Stimulated activated CD4-positive, alpha-beta T cell treated with anti-CD3 and anti-CD28 coated beads, Interleukin-2, amount 100 ng/mL, for 48 hours (primary cell): Measurements from ENCODE around the gene ZNF813.

ENCODE experiments used
- DNase-seq, 2 donors: peaks; one replicate each; pipeline ENCODE4 v3.0.0-alpha.2; 2020

The ZNF813 gene

DNA sequence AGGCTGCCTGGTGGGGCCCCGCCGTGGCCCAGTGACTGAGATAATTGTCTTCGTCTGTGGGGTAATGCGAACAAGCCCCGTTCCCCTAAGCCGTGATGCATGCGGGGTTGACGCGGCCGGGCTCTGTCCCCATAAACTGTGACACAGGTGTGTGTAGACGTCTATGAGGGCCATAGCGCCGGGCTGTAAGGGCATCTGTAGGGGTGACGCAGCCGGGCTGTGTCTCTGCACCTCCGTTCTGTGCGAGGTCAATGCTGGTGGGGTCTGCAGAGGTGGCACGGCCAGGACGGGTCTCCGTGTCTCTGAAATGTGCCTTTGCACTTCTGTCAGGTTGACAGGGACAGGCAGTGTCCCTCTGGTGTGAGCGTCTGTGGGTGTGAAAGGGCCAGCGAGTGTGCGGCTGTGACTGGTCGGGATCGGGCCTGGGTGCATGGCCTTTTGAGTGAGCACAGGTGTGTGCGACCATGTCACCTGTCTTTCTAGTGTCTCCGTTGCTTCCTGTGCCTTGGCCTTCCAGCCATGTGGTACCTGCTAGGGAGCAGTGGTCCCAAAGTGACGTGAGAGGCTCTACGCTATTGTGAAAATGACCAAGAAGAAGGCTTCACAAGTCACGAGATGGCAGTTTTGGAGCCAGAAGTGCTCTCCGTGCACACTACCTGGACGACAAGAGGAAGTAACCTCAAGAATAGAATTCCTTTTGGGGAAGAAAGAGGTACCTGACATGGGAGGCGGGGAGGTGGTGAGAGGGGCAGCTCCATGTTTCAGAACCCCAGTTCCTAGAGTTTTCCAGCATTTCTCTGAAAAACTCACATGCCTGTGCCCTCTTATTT, 54.1 kb downstream of the ZNF813 start:
- DNase-seq, result no peak

- no peak for DNase-seq
These were observed 58.4 kb downstream of the ZNF813 start for GRCh38 chr19:53525922-53526321.

GRCh38 chr19:53530622-53531021, 63.1 kb downstream of the ZNF813 start:
- no peak for DNase-seq

DNA sequence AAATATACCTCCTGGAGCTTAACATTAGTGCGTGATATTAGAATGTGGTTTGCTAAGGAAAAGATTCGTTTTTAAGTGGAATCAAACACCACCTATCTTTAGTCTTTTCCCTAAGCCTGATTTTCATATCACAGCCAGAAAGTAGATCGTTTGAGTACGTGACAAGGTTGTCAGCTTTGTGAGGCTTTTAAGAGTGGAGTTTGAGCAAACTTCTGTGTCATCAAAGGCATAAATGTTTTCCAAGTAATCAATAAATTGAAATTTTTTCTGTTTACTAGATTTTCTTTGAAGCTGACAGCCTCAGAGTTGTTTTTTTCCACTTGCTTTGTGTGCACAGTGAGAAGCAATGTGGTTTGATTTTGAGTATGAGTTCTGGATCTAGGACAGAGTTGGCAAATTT, 63.9 kb downstream of the ZNF813 start:
- no peak for DNase-seq

DNA sequence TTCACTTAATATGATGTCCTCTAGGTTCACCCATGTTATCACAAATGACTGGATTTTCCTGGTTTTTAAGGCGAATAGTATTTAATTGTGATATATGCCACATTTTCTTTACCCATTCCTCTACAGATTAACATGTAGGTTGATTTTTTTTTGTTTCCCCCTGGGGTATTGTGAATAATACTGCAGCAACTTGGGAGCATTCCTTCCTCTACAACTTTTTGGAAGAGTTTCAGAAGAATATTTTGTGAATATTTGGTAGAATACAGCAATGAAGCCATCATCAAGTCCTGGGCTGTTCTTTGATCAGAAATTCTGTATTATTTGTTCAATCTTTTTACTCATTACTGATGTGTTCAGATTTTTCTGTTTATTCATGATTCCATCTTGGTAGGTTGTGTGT, 64.8 kb downstream of the ZNF813 start:
- no peak for DNase-seq

DNA sequence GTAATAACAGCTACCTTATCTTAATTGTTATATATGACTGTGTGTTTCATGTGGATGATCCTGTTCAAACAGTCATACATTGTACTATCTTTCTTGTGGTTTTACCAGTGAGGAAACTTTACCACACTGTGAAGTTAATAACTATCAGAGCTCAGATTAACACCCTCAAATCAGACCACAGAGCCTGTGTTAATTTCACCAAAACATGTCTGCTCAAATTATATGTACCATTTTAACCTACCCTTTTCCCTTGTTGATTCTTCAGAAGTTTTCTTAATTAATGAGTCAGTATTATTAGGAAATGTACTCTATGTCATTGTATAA, 68.7 kb downstream of the ZNF813 start:
- DNase-seq, result no peak

DNA sequence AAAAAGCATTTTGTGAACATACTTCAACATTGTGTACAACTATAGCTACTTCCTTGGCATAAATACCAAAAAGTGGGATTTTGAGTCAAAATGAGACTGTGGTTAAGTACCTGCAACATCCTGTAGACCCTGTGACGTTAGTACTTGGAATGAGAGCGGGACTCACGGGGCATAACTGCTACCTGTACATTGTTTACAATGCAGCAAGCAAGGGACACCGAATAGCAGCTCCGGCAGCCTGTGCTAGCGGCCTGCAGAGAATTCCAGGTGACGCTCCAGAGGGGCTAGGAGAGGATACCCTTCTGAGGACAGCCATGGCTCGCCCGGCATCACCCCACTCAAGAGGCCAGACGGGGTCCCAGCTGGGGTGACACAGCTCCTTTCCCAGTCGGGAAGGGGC, 69.6 kb downstream of the ZNF813 start:
- DNase-seq, result no peak

DNA sequence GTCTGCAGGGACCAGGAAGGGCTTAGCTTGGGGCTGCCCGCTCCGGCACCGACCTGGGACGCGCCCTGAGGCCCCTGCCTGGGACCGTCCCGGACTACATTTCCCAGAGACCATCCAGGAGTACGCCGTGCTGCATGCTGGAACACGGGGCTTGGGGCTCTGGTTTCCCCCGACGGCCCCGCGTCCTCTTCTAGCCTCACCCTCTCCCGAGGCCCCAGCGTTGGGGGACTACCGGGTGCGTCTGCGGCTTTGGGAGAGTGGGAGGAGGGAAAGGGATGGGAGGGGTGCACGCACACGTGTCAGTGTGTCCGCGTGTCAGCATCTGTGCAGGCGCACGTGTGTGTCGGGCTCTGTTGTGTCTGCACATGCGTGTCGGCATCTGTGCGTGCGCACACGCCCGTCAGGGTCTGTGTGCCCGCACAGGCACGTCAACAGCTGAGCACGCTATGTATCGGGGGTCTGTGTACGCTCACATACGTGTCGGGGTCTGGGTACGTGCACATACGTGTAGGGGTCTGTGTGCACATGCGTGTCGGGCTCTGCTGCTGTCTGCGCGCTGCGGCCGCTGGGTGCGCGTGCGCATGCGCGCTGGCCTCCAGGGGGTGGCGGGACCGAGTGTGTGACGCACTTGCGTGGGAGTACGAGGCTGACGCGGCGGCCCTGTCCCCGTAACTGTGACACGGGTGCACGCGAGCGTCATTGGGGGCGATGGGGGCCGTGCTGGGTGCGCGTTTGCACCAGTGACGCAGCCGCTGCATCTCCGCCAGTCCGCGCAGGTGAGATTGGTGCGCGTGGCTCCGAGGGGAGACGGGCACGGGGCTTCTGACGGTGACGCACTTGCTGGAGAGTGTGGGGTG, 70.2 kb downstream of the ZNF813 start, which contains the start of gene ZNF331:
Gene ZNF331 (plus strand): TSS at position 625 of the 857 bp plus-strand sequence. CDS start 31,232 bp downstream, outside the sequence.
- peak; percentile 73 to 75 for DNase-seq

DNA sequence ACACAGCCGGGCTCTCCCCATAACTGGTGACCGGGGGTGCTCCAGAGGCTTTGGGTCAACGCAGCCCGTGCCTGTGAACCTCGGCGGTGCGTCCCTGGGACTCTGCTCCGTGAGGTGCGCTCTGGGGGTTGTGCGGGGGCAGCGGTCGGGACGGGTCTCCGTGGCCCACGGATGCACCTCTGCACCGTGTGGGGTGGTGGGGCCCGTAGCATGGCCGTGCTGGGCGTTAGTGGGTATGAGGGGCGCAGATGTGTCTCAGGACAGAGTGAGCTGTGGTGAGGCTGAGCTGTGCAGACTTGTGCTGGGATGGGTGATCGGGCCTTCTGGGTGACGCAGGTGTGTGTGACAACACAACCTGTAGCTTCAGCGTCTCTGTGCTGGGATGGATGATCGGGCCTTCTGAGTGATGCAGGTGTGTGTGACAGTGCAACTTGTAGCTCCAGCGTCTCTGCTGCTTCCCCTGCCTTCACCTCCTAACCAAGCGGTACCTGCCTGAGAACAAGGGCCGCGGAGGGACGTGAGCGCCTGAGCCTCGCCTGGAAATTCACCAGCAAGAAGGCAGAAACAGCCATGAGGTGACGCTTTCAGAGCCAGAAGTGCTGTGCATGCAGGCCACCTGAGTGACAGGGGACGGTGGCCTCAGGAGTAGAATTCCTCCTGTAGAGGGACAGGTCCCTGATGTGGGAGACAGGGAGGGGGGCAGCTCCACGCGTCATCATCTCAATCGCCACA, 71.0 kb downstream of the ZNF813 start:
- DNase-seq, result no peak

- no peak for DNase-seq
These were observed 72.6 kb downstream of the ZNF813 start for GRCh38 chr19:53540091-53540490.

DNA sequence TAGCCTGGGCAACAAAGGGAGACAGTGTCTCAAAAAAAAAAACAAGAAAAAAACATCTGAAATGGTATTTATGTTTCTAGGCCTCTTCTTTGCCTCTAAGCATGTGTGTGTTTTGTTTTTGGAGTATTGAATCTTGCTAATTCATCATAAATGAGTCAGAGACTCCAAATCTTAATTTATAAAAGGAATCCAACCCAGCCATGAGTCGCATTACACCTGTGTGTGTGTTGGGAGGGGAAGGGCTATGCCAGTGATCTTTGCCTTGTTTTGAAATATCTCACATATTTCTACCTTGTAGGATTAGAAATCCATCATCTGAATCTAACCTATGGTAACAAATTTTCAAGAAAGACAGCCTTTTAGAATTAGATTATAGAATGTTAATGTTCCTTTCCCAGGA, 74.4 kb downstream of the ZNF813 start:
- no peak for DNase-seq

DNA sequence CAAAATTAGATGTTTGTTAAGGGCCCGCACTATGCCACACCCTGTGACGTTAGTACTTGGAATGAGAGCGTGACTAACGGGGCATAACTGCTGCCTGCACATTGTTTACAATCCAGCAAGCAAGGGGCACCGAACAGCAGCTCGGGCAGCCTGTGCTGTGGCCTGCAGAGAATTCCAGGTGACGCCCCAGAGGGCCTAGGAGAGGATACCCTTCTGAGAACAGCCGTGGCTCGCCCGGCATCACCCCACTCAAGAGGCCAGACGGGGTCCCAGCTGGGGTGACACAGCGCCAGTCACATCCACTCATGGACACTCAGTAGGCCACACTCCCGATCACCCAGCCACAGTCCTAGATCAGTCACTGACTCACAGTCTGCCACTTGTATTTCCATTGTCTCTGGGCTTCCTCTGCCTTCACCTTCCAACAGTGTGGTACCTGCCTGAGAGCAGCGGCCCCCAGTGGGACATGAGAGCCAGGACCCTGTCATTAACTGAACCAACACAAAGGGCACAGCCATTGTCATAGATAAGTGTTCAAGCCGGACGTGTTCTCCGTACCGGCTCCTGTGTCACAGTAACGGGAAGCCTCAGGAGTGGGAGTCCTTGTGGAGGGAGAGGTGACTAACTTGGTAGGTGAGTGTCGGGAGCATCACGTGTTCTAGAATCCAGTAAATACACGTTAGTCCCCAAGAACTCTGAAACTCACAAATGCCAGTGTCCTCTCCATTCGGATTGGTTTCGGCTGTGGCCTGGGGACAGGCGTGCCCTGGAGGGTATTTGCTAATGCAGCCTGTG, 77.9 kb downstream of the ZNF813 start:
- no peak for DNase-seq
